ENCODE data around the gene THAP12.

THAP12 gene

DNA sequence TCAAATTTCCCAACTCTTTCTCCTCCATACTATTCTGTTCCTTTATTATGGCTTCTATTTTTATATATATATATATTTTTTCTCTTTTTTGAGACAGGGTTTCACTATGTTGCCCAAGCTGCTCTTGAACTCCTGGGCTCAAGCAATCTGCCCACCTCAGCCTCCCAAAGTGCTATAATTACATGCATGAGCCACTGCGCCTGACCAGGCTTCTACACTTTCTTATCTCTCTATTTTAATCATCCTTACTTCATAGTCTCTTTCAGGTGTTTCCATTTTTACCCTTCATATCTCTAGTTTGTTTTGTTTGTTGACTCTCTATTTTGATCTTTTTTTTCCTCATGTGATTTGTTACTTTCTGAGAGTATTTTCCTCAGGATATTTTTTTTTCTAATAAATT lies 20.0 kb upstream of the THAP12 start:
- H3K79me2 ChIP-seq (ENCODE audit: insufficient read depth, low read length) = no peaks in the 10 kb centered on the region
- no peak overlapping the region for H2AFZ ChIP-seq (ENCODE audit: low read length)
- no peak overlapping the region for H3K9ac ChIP-seq (ENCODE audit: low read depth, low read length, poor library complexity, severe bottlenecking)
- H3K36me3 ChIP-seq (ENCODE audit: insufficient read depth, low read length) = no peaks in the 10 kb centered on the region
- H3F3A ChIP-seq (ENCODE audit: low read depth) = no peaks in the 10 kb centered on the region
- H3K4me3 ChIP-seq (ENCODE audit: low read length, poor library complexity, severe bottlenecking) = no peak overlapping the region
- no peaks in the 10 kb centered on the region for H3K9me3 ChIP-seq (ENCODE audit: insufficient read depth, low read depth, low read length)
- H3K4me2 ChIP-seq (ENCODE audit: low read depth, low read length, poor library complexity, severe bottlenecking) = no peak overlapping the region
- H4K20me1 ChIP-seq (ENCODE audit: insufficient read depth, low read length, poor library complexity, severe bottlenecking) = no peaks in the 10 kb centered on the region
- no peaks in the 10 kb centered on the region for H3K4me1 ChIP-seq (ENCODE audit: insufficient read depth, low read length, poor library complexity, severe bottlenecking)
- H3K27me3 ChIP-seq (ENCODE audit: insufficient read depth, low read length, poor library complexity, severe bottlenecking) = no peaks in the 10 kb centered on the region
- TF ChIP-seq, protein P1, sequence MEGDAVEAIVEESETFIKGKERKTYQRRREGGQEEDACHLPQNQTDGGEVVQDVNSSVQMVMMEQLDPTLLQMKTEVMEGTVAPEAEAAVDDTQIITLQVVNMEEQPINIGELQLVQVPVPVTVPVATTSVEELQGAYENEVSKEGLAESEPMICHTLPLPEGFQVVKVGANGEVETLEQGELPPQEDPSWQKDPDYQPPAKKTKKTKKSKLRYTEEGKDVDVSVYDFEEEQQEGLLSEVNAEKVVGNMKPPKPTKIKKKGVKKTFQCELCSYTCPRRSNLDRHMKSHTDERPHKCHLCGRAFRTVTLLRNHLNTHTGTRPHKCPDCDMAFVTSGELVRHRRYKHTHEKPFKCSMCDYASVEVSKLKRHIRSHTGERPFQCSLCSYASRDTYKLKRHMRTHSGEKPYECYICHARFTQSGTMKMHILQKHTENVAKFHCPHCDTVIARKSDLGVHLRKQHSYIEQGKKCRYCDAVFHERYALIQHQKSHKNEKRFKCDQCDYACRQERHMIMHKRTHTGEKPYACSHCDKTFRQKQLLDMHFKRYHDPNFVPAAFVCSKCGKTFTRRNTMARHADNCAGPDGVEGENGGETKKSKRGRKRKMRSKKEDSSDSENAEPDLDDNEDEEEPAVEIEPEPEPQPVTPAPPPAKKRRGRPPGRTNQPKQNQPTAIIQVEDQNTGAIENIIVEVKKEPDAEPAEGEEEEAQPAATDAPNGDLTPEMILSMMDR (conservative IDR thresholded peaks at IDR 0.05; ENCODE audit: low read length) = no peak
- no peak for TF ChIP-seq EZH2phosphoT487 (IDR thresholded peaks at IDR 0.05; ENCODE audit: borderline replicate concordance)
- H3K9me2 ChIP-seq (replicated peaks; ENCODE audit: low read depth, low read length) = no peaks in the 10 kb centered on the region

DNA sequence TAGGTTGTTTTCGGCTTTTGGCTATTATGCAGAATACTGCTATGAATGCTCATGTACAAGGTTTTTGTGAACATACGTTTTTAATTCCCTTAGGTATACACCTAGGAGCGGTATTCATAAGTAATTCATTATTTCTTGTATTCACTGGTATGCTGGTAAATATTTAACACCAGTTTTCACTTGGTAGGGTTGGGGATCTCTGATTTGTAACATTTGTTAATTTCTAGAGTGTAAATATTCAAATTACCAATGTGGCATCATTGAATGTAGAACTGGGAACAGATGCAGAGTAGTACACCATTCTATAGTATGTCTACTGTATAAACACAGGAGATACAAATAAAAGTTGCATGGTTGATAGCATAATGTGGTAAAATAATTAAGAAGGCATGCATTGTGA lies 16.5 kb upstream of the THAP12 start:
- Histone ChIP-seq H3K4me2 (ENCODE audit: low read depth, low read length, poor library complexity, severe bottlenecking) (no peak overlapping the region), H4K20me1 (ENCODE audit: insufficient read depth, low read length, poor library complexity, severe bottlenecking) (no peaks in the 10 kb centered on the region), H3K79me2 (ENCODE audit: insufficient read depth, low read length) (no peaks in the 10 kb centered on the region), H3K9me2 (replicated peaks; ENCODE audit: low read depth, low read length) (no peaks in the 10 kb centered on the region), H2AFZ (ENCODE audit: low read length) (no peak overlapping the region), H3K4me3 (ENCODE audit: low read length, poor library complexity, severe bottlenecking) (no peak overlapping the region), H3K4me1 (ENCODE audit: insufficient read depth, low read length, poor library complexity, severe bottlenecking) (no peaks in the 10 kb centered on the region), H3F3A (ENCODE audit: low read depth) (no peaks in the 10 kb centered on the region), H3K36me3 (ENCODE audit: insufficient read depth, low read length) (no peaks in the 10 kb centered on the region), H3K27me3 (ENCODE audit: insufficient read depth, low read length, poor library complexity, severe bottlenecking) (no peaks in the 10 kb centered on the region), H3K9me3 (ENCODE audit: insufficient read depth, low read depth, low read length) (no peaks in the 10 kb centered on the region), H3K9ac (ENCODE audit: low read depth, low read length, poor library complexity, severe bottlenecking) (no peak overlapping the region)
- no peak for TF ChIP-seq EZH2phosphoT487 (IDR thresholded peaks at IDR 0.05; ENCODE audit: borderline replicate concordance)
- TF ChIP-seq, protein P1 (conservative IDR thresholded peaks at IDR 0.05; ENCODE audit: low read length) = no peak

DNA sequence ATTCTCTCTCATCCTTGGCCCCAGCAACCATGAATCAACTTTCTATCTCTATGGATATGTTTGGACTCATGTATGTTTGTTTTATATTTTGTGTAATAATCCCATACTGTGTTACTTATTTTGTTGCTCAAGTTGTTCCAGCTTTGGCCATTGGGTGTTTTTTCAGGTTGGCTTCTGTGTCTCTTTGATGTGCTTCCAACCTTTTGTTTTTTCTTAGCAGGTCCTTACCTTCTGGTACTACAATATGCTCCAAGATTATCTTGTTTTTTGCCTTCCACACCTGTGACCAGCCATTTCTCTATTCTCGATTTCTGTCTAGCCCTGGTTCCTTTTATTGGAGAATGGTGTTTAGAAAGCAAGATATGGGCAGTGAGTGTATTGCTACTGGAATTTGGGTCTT lies 14.4 kb upstream of the THAP12 start:
- Histone ChIP-seq H2AFZ (ENCODE audit: low read length) (no peak overlapping the region), H3F3A (ENCODE audit: low read depth) (no peaks in the 10 kb centered on the region), H3K9ac (ENCODE audit: low read depth, low read length, poor library complexity, severe bottlenecking) (no peak overlapping the region), H3K36me3 (ENCODE audit: insufficient read depth, low read length) (no peaks in the 10 kb centered on the region), H3K27me3 (ENCODE audit: insufficient read depth, low read length, poor library complexity, severe bottlenecking) (no peaks in the 10 kb centered on the region), H3K79me2 (ENCODE audit: insufficient read depth, low read length) (no peaks in the 10 kb centered on the region), H3K4me2 (ENCODE audit: low read depth, low read length, poor library complexity, severe bottlenecking) (no peak overlapping the region), H3K9me2 (replicated peaks; ENCODE audit: low read depth, low read length) (no peaks in the 10 kb centered on the region), H3K4me3 (ENCODE audit: low read length, poor library complexity, severe bottlenecking) (no peak overlapping the region), H3K4me1 (ENCODE audit: insufficient read depth, low read length, poor library complexity, severe bottlenecking) (no peaks in the 10 kb centered on the region), H3K9me3 (ENCODE audit: insufficient read depth, low read depth, low read length) (no peaks in the 10 kb centered on the region), H4K20me1 (ENCODE audit: insufficient read depth, low read length, poor library complexity, severe bottlenecking) (no peaks in the 10 kb centered on the region)
- TF ChIP-seq, protein P1 (conservative IDR thresholded peaks at IDR 0.05; ENCODE audit: low read length) = no peak
- TF ChIP-seq EZH2phosphoT487 (IDR thresholded peaks at IDR 0.05; ENCODE audit: borderline replicate concordance) = no peak
